CD14-positive monocyte (primary cell): Measurements from ENCODE around the gene ATG13. TPM values are rescaled to one million over a fixed set of nuclear protein-coding genes. Genes with fewer than 3 reads are reported as not detected.

ENCODE experiments used
- DNase-seq, 3 donors: peaks; one replicate each; pipeline ENCODE4 v3.0.0-alpha.2; 2011 to 2022
- H2AFZ ChIP-seq: 2 replicates; pipeline ENCODE4 v1.6.0; 2012; ENCODE audit warnings: mild to moderate bottlenecking, low read depth, low read length, inconsistent platforms; ENCODE audit not compliant: insufficient read depth, poor library complexity, severe bottlenecking
- H3K27ac ChIP-seq, 2 donors: 1 replicate in 1 of 2; 2 replicates in 1 of 2; pipeline ENCODE4 v1.5.1; 2012 to 2013; ENCODE audit warnings: low read length in 2 of 2, control low read depth in 1 of 2, inconsistent platforms in 1 of 2, low read depth in 1 of 2, mild to moderate bottlenecking in 1 of 2
- H3K27me3 ChIP-seq, 2 donors: one replicate each; pipeline versions ENCODE4 v1.6.0 to v1.6.1; 2011 to 2013; ENCODE audit warnings: low read length in 2 of 2; ENCODE audit not compliant: control insufficient read depth in 2 of 2, insufficient read depth in 2 of 2
- H3K36me3 ChIP-seq, 2 donors: replicated peaks in 1 of 2; 1 replicate in 1 of 2; 2 replicates in 1 of 2; pipeline versions ENCODE4 v1.5.1 to v1.6.1; 2012 to 2013; ENCODE audit warnings: low read length in 2 of 2, control low read depth in 1 of 2, inconsistent platforms in 1 of 2, mild to moderate bottlenecking in 1 of 2; ENCODE audit not compliant: insufficient read depth in 2 of 2, control insufficient read depth in 1 of 2
- H3K4me1 ChIP-seq, 2 donors: 1 replicate in 1 of 2; 2 replicates in 1 of 2; pipeline versions ENCODE4 v1.5.1 to v1.6.1; 2012 to 2013; ENCODE audit warnings: low read length in 2 of 2, control low read depth in 1 of 2, inconsistent platforms in 1 of 2, mild to moderate bottlenecking in 1 of 2, moderate library complexity in 1 of 2; ENCODE audit not compliant: insufficient read depth in 2 of 2, control insufficient read depth in 1 of 2
- H3K4me2 ChIP-seq: replicated peaks from 2 replicates; pipeline ENCODE3; 2012; ENCODE audit warnings: low read length, moderate library complexity, mild to moderate bottlenecking; ENCODE audit not compliant: poor library complexity, severe bottlenecking; ENCODE audit errors: extremely low read depth
- H3K4me3 ChIP-seq, 3 experiments: fragments of 200-600 bp in 1 of 3; sonication (generic) in 1 of 3; replicated peaks in 1 of 3; 1 replicate in 2 of 3; 2 replicates in 1 of 3; pipeline ENCODE4 v1.5.1; 2011 to 2013; ENCODE audit warnings: low read length in 3 of 3, mild to moderate bottlenecking in 3 of 3, control low read depth in 2 of 3, low read depth in 2 of 3, inconsistent platforms in 1 of 3, moderate library complexity in 1 of 3
- H3K79me2 ChIP-seq: 2 replicates; pipeline ENCODE4 v1.6.0; 2012; ENCODE audit warnings: mild to moderate bottlenecking, control low read depth, inconsistent platforms, low read length, moderate library complexity; ENCODE audit not compliant: insufficient read depth
- H3K9ac ChIP-seq: 2 replicates; pipeline ENCODE4 v1.6.0; 2017; ENCODE audit warnings: low read length, mild to moderate bottlenecking; ENCODE audit not compliant: insufficient read depth, poor library complexity, severe bottlenecking
- H3K9me3 ChIP-seq, 2 donors: replicated peaks in 1 of 2; 1 replicate in 1 of 2; 2 replicates in 1 of 2; pipeline versions ENCODE4 v1.5.1 to v1.6.1; 2012 to 2013; ENCODE audit warnings: low read length in 2 of 2, control low read depth in 1 of 2; ENCODE audit not compliant: control insufficient read depth in 1 of 2, insufficient read depth in 1 of 2
- H4K20me1 ChIP-seq: 2 replicates; pipeline ENCODE4 v1.6.0; 2012; ENCODE audit warnings: mild to moderate bottlenecking, low read length, control low read depth, moderate library complexity; ENCODE audit not compliant: insufficient read depth
- H3K27ac Mint-ChIP-seq, 7 donors: one replicate each; pipeline ENCODE4 v1.8.0; 2020; ENCODE audit warnings: mild to moderate bottlenecking in 7 of 7, mixed read lengths in 7 of 7, moderate library complexity in 6 of 7, inconsistent platforms in 2 of 7
- H3K27me3 Mint-ChIP-seq, 3 donors: one replicate each; pipeline ENCODE4 v1.8.0; 2021 to 2022; ENCODE audit warnings: low read depth in 3 of 3, mild to moderate bottlenecking in 3 of 3, mixed read lengths in 3 of 3, moderate library complexity in 3 of 3, inconsistent platforms in 1 of 3
- H3K36me3 Mint-ChIP-seq, 2 donors: one replicate each; pipeline ENCODE4 v1.8.0; 2020; ENCODE audit warnings: mixed read lengths in 2 of 2, inconsistent platforms in 1 of 2, mild to moderate bottlenecking in 1 of 2
- H3K4me1 Mint-ChIP-seq: one replicate; pipeline ENCODE4 v1.8.0; 2020; ENCODE audit warnings: mild to moderate bottlenecking, mixed read lengths
- H3K4me3 Mint-ChIP-seq, 2 donors: one replicate each; pipeline ENCODE4 v1.8.0; 2020; ENCODE audit warnings: mild to moderate bottlenecking in 2 of 2, mixed read lengths in 2 of 2, moderate library complexity in 1 of 2
- H3K9me3 Mint-ChIP-seq, 7 donors: one replicate each; pipeline ENCODE4 v1.8.0; 2020 to 2022; ENCODE audit warnings: mixed read lengths in 7 of 7, mild to moderate bottlenecking in 6 of 7, moderate library complexity in 6 of 7, inconsistent platforms in 2 of 7
- WGBS: methylation state at CpG from one replicate; pipeline ENCODE4 v1.1.5; 2013; ENCODE audit warnings: missing lambda C conversion rate; ENCODE audit not compliant: insufficient coverage; 5-methylcytosine and 5-hydroxymethylcytosine counted together
- intact Hi-C, 2 donors: fragments of 100-400 bp; cut with micrococcal nuclease; formaldehyde crosslinking; loops; one replicate each; pipeline versions ENCODE4 v1.15.0 to v1.15.1; 2023
- polyA plus RNA-seq, 3 donors: library from polyadenylated mRNA; depleted of rRNA in 1 of 3; unstranded in 2 of 3; stranded (reverse) in 1 of 3; fragments of 300-500 nt in 2 of 3; fragments of >200 nt in 1 of 3; fragmentation: Illumina TruSeq in 2 of 3; gene quantifications; 1 replicate in 2 of 3; 2 replicates in 1 of 3; pipeline ENCODE4 v1.2.3, GENCODE V29; 2012 to 2021
- TF ChIP-seq, protein P1 (sequence below): fragments of 200-600 bp; IDR thresholded peaks from one replicate; pipeline ENCODE4 v1.8.0; 2022; ENCODE audit warnings: antibody characterized with exemption, mild to moderate bottlenecking

The ATG13 gene
- polyA plus RNA-seq, 3 donors = 33.7 to 55.5 (median 51.2) TPM

GRCh38 chr11:46692450-46692849 is 75.1 kb downstream of the ATG13 start:
- H3K4me1 ChIP-seq = no peaks in the 10 kb centered on the region
- H3K9me3 Mint-ChIP-seq = no peaks in the 10 kb centered on the region
- DNase-seq = no peak
- H3K4me3 ChIP-seq = no peak overlapping the region
- H3K79me2 ChIP-seq = peaks cover 77% of the 10 kb centered on the region
- TF ChIP-seq, protein P1, sequence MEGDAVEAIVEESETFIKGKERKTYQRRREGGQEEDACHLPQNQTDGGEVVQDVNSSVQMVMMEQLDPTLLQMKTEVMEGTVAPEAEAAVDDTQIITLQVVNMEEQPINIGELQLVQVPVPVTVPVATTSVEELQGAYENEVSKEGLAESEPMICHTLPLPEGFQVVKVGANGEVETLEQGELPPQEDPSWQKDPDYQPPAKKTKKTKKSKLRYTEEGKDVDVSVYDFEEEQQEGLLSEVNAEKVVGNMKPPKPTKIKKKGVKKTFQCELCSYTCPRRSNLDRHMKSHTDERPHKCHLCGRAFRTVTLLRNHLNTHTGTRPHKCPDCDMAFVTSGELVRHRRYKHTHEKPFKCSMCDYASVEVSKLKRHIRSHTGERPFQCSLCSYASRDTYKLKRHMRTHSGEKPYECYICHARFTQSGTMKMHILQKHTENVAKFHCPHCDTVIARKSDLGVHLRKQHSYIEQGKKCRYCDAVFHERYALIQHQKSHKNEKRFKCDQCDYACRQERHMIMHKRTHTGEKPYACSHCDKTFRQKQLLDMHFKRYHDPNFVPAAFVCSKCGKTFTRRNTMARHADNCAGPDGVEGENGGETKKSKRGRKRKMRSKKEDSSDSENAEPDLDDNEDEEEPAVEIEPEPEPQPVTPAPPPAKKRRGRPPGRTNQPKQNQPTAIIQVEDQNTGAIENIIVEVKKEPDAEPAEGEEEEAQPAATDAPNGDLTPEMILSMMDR = no peak
- H2AFZ ChIP-seq = no peak overlapping the region
- H3K36me3 ChIP-seq = peaks cover 70 to 97% of the 10 kb centered on the region in 2 donors
- peak overlapping the region in 3 of 7 donors; percentile 2 to 60 (median 50) for H3K27ac Mint-ChIP-seq
- H4K20me1 ChIP-seq = peaks cover 58% of the 10 kb centered on the region
- no peak overlapping the region for H3K9ac ChIP-seq
- no peaks in the 10 kb centered on the region for H3K9me3 ChIP-seq
- H3K4me2 ChIP-seq = no peak overlapping the region
- peaks cover 0 to 4% (median 0%) of the 10 kb centered on the region in 3 donors for H3K27me3 Mint-ChIP-seq
- peaks cover 68 to 95% of the 10 kb centered on the region in 2 donors for H3K36me3 Mint-ChIP-seq
- no peak overlapping the region for H3K4me3 Mint-ChIP-seq
- H3K4me1 Mint-ChIP-seq = peaks cover 5% of the 10 kb centered on the region
- WGBS = 96% methylated on average over 4 of the region's 4 CpGs
- intact Hi-C loops = no loop called here
- H3K27ac ChIP-seq = peak overlapping the region in 1 of 2 donors; percentile 26
- no peaks in the 10 kb centered on the region for H3K27me3 ChIP-seq

- Mint-ChIP-seq H3K27me3 (peaks cover 0 to 4% (median 0%) of the 10 kb centered on the region in 3 donors), H3K4me1 (peaks cover 16% of the 10 kb centered on the region), H3K4me3 (no peak overlapping the region), H3K9me3 (peaks cover 0 to 2% (median 0%) of the 10 kb centered on the region in 7 donors), H3K36me3 (peaks cover 60 to 91% of the 10 kb centered on the region in 2 donors), H3K27ac (peak overlapping the region in 2 of 7 donors; percentile 15 to 19)
- no peak overlapping the region for H3K4me2 ChIP-seq
- H2AFZ ChIP-seq = no peak overlapping the region
- H3K27ac ChIP-seq = no peak overlapping the region
- H3K4me1 ChIP-seq = peaks cover 2 to 11% of the 10 kb centered on the region in 2 donors
- intact Hi-C loops = no loop called here
- TF ChIP-seq, protein P1 = no peak
- no peaks in the 10 kb centered on the region for H3K27me3 ChIP-seq
- H3K4me3 ChIP-seq = no peak overlapping the region
- no CpG with 5 or more reads among the region's 2 CpGs for WGBS
- peaks cover 58 to 93% of the 10 kb centered on the region in 2 donors for H3K36me3 ChIP-seq
- H4K20me1 ChIP-seq = peaks cover 63% of the 10 kb centered on the region
- peaks cover 77% of the 10 kb centered on the region for H3K79me2 ChIP-seq
- H3K9me3 ChIP-seq = no peaks in the 10 kb centered on the region
- no peak overlapping the region for H3K9ac ChIP-seq
- no peak for DNase-seq
Observed at GRCh38 chr11:46693597-46694012, 76.3 kb downstream of the ATG13 start.
